ENCODE data around the gene TMEM263.

DNA sequence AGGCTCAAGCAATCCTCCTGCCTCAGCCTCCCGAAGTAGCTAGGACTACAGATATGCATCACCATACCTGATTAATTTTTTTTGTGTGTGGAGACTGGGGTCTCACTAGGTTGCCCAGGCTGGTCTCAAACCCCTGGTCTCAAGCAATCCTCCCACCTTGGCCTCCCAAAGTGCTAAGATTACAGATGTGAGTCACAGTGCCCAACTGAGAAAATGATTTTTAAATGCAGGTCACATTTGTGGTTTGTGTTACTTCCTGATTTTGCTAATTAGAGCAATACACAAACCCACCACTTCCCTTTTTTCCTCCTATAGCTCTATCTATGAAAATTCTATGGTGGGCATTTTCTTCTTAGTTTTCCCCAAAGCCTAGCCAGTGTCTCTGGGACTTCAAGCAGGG is 45.5 kb upstream of the TMEM263 start:
- TF ChIP-seq, protein P1, sequence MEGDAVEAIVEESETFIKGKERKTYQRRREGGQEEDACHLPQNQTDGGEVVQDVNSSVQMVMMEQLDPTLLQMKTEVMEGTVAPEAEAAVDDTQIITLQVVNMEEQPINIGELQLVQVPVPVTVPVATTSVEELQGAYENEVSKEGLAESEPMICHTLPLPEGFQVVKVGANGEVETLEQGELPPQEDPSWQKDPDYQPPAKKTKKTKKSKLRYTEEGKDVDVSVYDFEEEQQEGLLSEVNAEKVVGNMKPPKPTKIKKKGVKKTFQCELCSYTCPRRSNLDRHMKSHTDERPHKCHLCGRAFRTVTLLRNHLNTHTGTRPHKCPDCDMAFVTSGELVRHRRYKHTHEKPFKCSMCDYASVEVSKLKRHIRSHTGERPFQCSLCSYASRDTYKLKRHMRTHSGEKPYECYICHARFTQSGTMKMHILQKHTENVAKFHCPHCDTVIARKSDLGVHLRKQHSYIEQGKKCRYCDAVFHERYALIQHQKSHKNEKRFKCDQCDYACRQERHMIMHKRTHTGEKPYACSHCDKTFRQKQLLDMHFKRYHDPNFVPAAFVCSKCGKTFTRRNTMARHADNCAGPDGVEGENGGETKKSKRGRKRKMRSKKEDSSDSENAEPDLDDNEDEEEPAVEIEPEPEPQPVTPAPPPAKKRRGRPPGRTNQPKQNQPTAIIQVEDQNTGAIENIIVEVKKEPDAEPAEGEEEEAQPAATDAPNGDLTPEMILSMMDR (IDR thresholded peaks at IDR 0.05), result no peak
- no peak for TF ChIP-seq POLR2A (IDR thresholded peaks at IDR 0.05)
- no peak for TF ChIP-seq EP300 (IDR thresholded peaks at IDR 0.05)

Measured in ovary (tissue), 3 donors.